K562 (cell line): Measurements from ENCODE around the gene LZTR1. TPM values are rescaled to one million over a fixed set of nuclear protein-coding genes. Genes with fewer than 3 reads are reported as not detected.

Experiments
- HLTF ChIP-seq: fragments of 450-650 bp; IDR thresholded peaks from 2 replicates; pipeline ENCODE4 v1.6.1; 2016
- MEF2A ChIP-seq: IDR thresholded peaks from 2 replicates; pipeline ENCODE4 v1.6.1; 2011; ENCODE audit warnings: low read depth, mild to moderate bottlenecking, low read length, moderate library complexity; ENCODE audit not compliant: control insufficient read depth
- MEF2D ChIP-seq: conservative IDR thresholded peaks from 2 replicates; pipeline ENCODE4 v1.6.1; 2016; ENCODE audit warnings: low read depth, missing genetic modification characterization, missing compliant biosample characterization
- NKRF ChIP-seq: fragments of 450-650 bp; IDR thresholded peaks from 2 replicates; pipeline ENCODE4 v1.6.1; 2016; ENCODE audit warnings: borderline replicate concordance
- POLR2B ChIP-seq: fragments of 450-650 bp; IDR thresholded peaks from 2 replicates; pipeline ENCODE4 v1.6.1; 2018; ENCODE audit warnings: low read depth; ENCODE audit not compliant: partially characterized antibody
- SFPQ ChIP-seq: fragments of 200-400 bp; formaldehyde crosslinking; IDR thresholded peaks from 2 replicates; pipeline ENCODE4 v1.6.1; 2017; ENCODE audit warnings: mild to moderate bottlenecking, low read depth, low read length, moderate library complexity
- THAP12 ChIP-seq: fragments of 250-450 bp; sonication (Bioruptor Pico); IDR thresholded peaks from 2 replicates; pipeline ENCODE4 v1.9.0; 2021; ENCODE audit warnings: mild to moderate bottlenecking, inconsistent platforms
- ZBTB12 ChIP-seq: fragments of 250-450 bp; sonication (Bioruptor Pico); IDR thresholded peaks from 2 replicates; pipeline ENCODE4 v1.4.0; 2020
- ZBTB40 ChIP-seq, 2 experiments: fragments of 450-650 bp in 1 of 2; sonication (generic) in 1 of 2; formaldehyde crosslinking in 1 of 2; IDR thresholded peaks; 2 replicates each; pipeline versions ENCODE4 v1.7.1 to v1.9.0; 2016 to 2022; ENCODE audit warnings: inconsistent platforms in 1 of 2, mild to moderate bottlenecking in 1 of 2, missing genetic modification reagents in 1 of 2
- polyA plus RNA-seq, 8 experiments: library from polyadenylated mRNA; depleted of rRNA in 4 of 8; stranded (reverse) in 5 of 8; unstranded in 3 of 8; fragments of >200 nt; fragmentation: Nextera tagmentation in 2 of 8; fragmentation: Illumina TruSeq in 1 of 8; extraction: Ambion mirVana in 2 of 8; extraction: Trizol in 1 of 8; gene quantifications; 2 replicates each; pipeline versions ENCODE4 v1.2.1 to v1.2.3, GENCODE V29; 2011 to 2014; ENCODE audit warnings: inconsistent platforms in 1 of 8, missing spikeins in 1 of 8
- total RNA-seq, 7 experiments: library from RNA; depleted of rRNA in 6 of 7; stranded (reverse); fragments of >200 nt in 6 of 7; fragmentation: Illumina TruSeq in 2 of 7; extraction: Trizol in 2 of 7; gene quantifications; 2 replicates each; pipeline versions ENCODE4 v1.2.1 to v1.2.3, GENCODE V29; 2011 to 2021; ENCODE audit warnings: low replicate concordance in 1 of 7

LZTR1 gene
- total and polyA plus RNA-seq, 9 of the 15 experiments (the other 6 are each of a cell fraction or from before 2014, with no cell fraction given), result 2.2 to 135 (median 63.0) TPM

DNA sequence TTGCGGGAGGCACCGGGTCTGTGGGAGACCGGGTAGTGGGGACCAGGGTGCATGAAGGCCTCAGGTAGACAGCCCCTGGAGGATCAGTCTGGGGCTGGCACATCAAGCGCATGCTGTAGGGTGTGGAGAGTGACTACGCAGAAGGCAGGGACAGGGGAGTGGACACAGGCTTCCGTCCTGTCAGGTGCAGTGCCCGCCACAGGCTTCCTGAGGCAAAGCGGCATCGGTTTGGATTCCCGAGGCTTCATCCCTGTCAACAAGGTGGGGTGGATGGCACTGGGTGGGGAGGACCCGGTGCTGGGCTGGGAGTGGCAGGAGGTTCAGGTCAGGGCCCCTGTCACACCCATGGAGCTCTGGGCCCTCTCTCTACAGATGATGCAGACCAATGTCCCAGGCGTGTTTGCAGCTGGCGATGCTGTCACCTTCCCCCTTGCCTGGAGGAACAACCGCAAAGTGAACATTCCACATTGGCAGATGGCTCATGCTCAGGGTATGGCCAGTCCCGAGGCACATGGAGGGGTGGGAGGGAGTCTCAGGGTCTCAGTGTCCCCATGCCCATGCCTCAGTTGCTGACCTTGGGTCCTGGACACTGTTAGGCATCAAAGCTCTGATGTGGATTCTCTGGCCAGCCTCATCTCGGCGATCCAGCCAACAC, 4.5 kb upstream of the LZTR1 start (continued):
- TF ChIP-seq NKRF, result no peak
- no peak for TF ChIP-seq ZBTB12
- TF ChIP-seq SFPQ, result no peak
- no peak for TF ChIP-seq MEF2A
- no peak for TF ChIP-seq ZBTB40 (IDR thresholded peaks at IDR 0.05)
- TF ChIP-seq ZBTB40 (CRISPR knock-in tag; IDR thresholded peaks at IDR 0.05), result no peak
- TF ChIP-seq HLTF, result no peak
- TF ChIP-seq THAP12 (CRISPR knock-in tag), result 0 out of 2 replicates have a peak, but pooled peaks have one; percentile 20
- TF ChIP-seq MEF2D, result no peak
- no peak for TF ChIP-seq POLR2B
